Mesodermal cell (in vitro differentiated cells): ENCODE results near the gene USF2.

Experiments
- H3K27ac ChIP-seq: 2 replicates; pipeline ENCODE4 v1.7.0; 2013; ENCODE audit warnings: mild to moderate bottlenecking, low read depth, low read length, moderate library complexity; ENCODE audit not compliant: severe bottlenecking
- H3K36me3 ChIP-seq: 2 replicates; pipeline ENCODE4 v1.7.1; 2013; ENCODE audit warnings: mild to moderate bottlenecking, low read length, moderate library complexity; ENCODE audit not compliant: control insufficient read depth, insufficient read depth
- H3K4me1 ChIP-seq: one replicate; pipeline ENCODE4 v1.7.1; 2013; ENCODE audit warnings: mild to moderate bottlenecking, low read length; ENCODE audit not compliant: insufficient read depth, control insufficient read depth, poor library complexity, severe bottlenecking
- H3K4me3 ChIP-seq: 2 replicates; pipeline ENCODE4 v1.7.0; 2013; ENCODE audit warnings: low read length, control low read depth, mild to moderate bottlenecking; ENCODE audit not compliant: insufficient read depth, poor library complexity, severe bottlenecking; ENCODE audit errors: extremely low read depth
- H3K9me3 ChIP-seq: 2 replicates; pipeline ENCODE4 v1.7.1; 2013; ENCODE audit warnings: mild to moderate bottlenecking, low read length, moderate library complexity; ENCODE audit not compliant: control insufficient read depth
- WGBS, 2 experiments: methylation state at CpG; one replicate each; pipeline ENCODE4 v1.1.5; 2013; ENCODE audit warnings: missing lambda C conversion rate in 2 of 2; ENCODE audit not compliant: insufficient coverage in 2 of 2; 5-methylcytosine and 5-hydroxymethylcytosine counted together

Gene USF2

GRCh38 chr19:35288906-35289305 lies 20.1 kb downstream of the USF2 start:
- 71 to 94% methylated on average over 4 of the region's 5 CpGs for WGBS, 2 experiments
- no peaks in the 10 kb centered on the region for H3K36me3 ChIP-seq

DNA sequence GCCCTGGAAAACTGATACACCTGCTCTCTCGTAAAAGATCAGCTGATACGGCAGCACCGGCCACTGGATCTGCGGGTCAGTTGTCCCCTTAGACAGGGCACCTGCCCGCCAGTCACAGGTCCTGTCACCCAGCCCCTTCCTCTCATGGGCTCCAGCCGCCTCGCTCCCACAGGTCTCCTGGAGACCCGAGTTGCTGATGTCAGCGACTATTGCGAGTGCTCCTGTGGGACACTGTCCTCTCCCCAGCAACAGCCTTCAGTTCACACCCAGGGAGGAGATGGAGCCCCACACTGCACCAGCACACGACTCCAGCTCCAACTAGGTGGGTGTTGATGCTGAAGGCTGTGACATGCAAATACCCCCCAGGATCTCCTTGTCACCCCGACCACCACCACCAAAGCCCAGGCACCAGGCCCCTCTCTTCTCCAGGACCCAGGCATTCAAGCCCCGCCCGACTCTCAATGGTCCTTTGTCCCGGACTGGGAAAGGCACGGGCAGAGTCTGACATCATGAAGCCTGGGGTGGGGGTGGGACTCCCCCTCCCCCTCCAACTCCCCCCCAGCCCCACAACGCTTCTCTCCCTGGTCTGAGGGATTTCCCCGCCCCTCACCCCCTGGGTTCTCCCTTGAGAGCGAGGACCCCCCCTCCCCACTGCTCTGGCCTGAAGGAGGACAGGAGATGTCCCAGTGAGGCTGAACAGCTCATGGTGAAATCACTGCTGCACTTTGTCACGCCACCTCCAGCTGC lies 21.8 kb downstream of the USF2 start:
- H3K4me1 ChIP-seq: peaks cover 5% of the 10 kb centered on the region
- 86 to 89% methylated on average over 9 to 12 of the region's 20 CpGs for WGBS, 2 experiments
- no peak overlapping the region for H3K27ac ChIP-seq
- H3K9me3 ChIP-seq: no peaks in the 10 kb centered on the region
- H3K36me3 ChIP-seq: no peaks in the 10 kb centered on the region
- no peak overlapping the region for H3K4me3 ChIP-seq

More at GRCh38 chr19:35288906-35289305, 20.1 kb downstream of the USF2 start:
- no peak overlapping the region for H3K27ac ChIP-seq
- no peak overlapping the region for H3K4me3 ChIP-seq
- H3K4me1 ChIP-seq: no peaks in the 10 kb centered on the region
- H3K9me3 ChIP-seq: no peaks in the 10 kb centered on the region

DNA sequence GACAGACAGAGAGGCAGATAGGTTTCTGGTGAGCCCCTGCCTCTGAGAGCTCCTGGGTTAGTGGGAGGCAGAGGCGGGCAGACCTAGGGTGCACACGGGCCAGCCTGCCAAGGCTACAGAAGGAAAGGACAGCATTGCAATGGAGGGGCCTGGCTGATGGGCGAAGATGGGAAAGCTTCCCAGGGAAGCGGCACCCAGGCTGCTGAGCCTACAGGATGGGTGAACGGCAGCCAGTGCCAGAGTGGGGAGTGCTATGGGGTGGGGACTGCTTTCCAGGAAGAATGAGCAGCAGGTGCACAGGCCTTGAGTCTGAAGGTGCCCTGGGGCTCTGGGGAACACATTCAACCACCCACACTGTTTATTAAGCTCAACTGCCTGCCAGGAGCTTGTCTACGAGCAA lies 22.5 kb downstream of the USF2 start:
- Histone ChIP-seq H3K27ac (no peak overlapping the region), H3K9me3 (no peaks in the 10 kb centered on the region), H3K4me1 (peaks cover 5% of the 10 kb centered on the region), H3K4me3 (no peak overlapping the region), H3K36me3 (no peaks in the 10 kb centered on the region)
- 79 to 93% methylated on average over 5 of the region's 6 CpGs for WGBS, 2 experiments

DNA sequence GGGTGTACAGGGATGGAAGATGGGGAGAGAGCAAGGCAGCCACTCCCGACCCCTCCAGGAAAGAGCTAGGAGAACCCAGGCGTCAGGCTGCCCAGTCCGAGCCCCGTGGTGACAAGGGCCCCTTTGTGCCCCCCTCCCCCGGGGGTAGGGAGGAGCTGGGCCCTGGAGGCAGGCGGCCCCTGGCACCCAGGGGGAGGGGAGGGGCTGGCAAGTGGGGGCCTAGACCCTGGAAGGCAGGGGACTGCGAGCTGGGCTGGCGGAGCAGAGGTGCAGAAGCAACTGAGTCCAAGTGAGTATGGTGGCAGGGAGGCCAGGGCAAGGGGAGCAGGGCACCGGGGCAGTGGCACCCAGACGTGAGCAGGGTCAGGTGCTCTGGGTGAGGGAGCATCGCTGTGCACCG lies 23.2 kb downstream of the USF2 start, which contains the start of gene MAG:
MAG (plus strand) TSS at position 246 of the 400 bp plus-strand sequence. CDS start 3,248 bp downstream, outside the sequence.
- 80% methylated on average over 7 to 12 of the region's 12 CpGs for WGBS, 2 experiments
- Histone ChIP-seq H3K9me3 (no peaks in the 10 kb centered on the region), H3K4me1 (peaks cover 5% of the 10 kb centered on the region), H3K36me3 (no peaks in the 10 kb centered on the region), H3K4me3 (no peak within 1 kb of the TSS), H3K27ac (no peak within 1 kb of the TSS)

DNA sequence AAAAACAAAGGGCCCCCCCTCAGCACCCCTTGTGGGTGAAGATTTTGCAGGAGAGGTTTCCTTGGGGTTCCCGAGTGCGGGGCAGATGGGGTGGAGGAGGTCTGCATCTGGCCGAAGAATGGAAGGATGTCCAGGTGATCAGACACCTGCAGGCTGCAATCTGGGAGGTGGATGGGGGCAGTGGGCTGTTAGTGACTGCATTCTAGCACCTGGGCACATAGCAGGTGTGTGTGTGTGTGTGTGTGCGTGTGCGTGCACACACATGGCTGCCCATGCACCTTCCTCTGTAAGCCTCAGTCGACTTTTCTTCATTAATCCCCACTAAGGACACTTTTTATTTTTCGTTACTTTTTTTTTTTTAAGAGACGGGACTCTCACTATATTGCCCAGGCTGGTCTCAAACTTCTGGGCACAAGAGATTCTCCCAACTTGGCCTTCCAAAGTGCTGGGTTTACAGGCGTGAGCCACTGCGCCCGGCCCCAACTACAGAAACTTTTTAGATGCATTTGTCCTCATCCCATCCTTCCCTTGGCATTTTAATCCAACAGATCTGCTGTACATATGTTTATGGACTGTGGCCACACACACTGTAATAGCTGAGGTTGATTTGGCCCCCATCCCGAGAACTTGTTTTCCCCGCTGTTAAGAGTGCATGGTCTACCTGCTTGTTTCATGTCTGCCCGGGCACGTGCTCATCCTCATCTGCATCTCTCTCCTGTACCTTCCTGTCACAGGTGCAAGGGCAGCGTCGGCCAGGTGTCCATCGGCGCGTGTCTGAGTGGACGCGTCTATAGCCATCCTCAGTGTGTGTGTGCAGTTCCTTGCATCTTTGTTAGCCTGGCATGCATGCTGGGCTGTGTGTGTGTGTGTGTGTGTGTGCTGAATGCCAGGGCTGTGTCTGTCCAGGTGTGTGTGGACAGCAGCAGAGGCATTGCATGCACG lies 23.9 kb downstream of the USF2 start:
- no peak overlapping the region for H3K4me3 ChIP-seq
- no peaks in the 10 kb centered on the region for H3K9me3 ChIP-seq
- no peak overlapping the region for H3K27ac ChIP-seq
- peaks cover 5% of the 10 kb centered on the region for H3K4me1 ChIP-seq
- 79 to 88% methylated on average over 13 to 18 of the region's 23 CpGs for WGBS, 2 experiments
- no peaks in the 10 kb centered on the region for H3K36me3 ChIP-seq

DNA sequence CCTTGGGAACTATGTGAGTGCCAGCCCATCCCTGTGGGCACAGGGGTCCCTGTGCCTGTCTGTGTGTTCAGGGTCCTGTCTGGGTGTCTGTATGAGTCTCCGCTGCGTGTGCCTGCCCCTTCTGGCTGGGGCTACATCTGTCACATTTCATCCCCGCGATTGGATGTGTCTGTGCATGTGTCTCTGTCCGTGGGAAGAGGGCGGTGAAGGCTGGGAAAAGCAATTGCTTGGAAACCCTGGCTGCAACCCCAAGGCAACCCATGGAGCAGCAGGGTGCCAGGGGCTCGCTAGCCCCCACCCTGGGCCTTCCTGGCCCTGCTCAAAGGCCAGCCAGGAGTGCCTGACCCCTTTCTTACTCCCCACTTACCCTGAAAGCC lies 24.6 kb downstream of the USF2 start:
- 70 to 83% methylated on average over 7 of the region's 7 CpGs for WGBS, 2 experiments
- no peak overlapping the region for H3K4me3 ChIP-seq
- H3K4me1 ChIP-seq: peaks cover 5% of the 10 kb centered on the region
- no peaks in the 10 kb centered on the region for H3K36me3 ChIP-seq
- no peak overlapping the region for H3K27ac ChIP-seq
- no peaks in the 10 kb centered on the region for H3K9me3 ChIP-seq

DNA sequence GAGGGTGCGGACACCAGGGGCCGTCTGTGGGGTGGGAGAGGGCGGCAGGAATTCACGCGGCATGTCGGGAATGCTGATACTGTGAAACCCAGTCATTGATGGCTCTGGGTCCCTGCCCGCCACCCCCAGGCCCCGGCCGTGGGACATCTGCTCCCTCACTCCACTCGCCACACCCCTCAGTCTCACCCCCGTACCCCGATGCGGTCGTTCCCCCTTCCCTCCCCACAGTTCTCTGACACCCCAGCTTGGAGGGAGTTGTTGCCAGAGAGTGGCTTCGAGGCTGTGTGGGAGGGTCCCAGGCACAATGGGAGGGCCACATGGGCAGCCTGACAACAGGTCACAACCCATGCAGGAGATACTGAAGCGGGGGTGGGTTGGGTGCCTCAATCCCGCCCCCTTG lies 25.0 kb downstream of the USF2 start:
- Histone ChIP-seq H3K4me1 (peaks cover 5% of the 10 kb centered on the region), H3K27ac (no peak overlapping the region), H3K36me3 (no peaks in the 10 kb centered on the region), H3K4me3 (no peak overlapping the region), H3K9me3 (no peaks in the 10 kb centered on the region)
- WGBS, 2 experiments: 57 to 73% methylated on average over 7 to 9 of the region's 17 CpGs

DNA sequence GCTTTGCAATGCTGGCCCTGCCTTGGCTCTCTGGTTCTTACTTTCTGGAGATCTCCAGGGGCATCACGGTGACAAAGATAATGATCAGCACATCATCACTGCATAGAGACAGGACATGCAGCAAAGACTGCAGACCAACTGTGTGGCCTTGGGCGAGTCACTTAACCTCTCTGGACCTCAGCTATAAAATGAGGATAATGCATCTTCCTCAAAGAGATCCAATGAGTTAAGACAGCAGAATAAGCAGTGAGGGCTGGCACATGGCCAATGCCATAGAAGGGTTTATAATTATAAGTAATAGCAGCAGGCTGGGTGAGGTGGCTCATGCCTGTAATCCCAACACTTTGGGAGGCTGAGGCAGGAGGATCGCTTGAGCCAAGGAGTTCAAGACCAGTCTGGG lies 25.6 kb downstream of the USF2 start:
- H3K4me1 ChIP-seq: peaks cover 5% of the 10 kb centered on the region
- H3K4me3 ChIP-seq: no peak overlapping the region
- no peaks in the 10 kb centered on the region for H3K9me3 ChIP-seq
- no peaks in the 10 kb centered on the region for H3K36me3 ChIP-seq
- WGBS, 2 experiments: 80 to 86% methylated on average over 2 of the region's 3 CpGs
- no peak overlapping the region for H3K27ac ChIP-seq

DNA sequence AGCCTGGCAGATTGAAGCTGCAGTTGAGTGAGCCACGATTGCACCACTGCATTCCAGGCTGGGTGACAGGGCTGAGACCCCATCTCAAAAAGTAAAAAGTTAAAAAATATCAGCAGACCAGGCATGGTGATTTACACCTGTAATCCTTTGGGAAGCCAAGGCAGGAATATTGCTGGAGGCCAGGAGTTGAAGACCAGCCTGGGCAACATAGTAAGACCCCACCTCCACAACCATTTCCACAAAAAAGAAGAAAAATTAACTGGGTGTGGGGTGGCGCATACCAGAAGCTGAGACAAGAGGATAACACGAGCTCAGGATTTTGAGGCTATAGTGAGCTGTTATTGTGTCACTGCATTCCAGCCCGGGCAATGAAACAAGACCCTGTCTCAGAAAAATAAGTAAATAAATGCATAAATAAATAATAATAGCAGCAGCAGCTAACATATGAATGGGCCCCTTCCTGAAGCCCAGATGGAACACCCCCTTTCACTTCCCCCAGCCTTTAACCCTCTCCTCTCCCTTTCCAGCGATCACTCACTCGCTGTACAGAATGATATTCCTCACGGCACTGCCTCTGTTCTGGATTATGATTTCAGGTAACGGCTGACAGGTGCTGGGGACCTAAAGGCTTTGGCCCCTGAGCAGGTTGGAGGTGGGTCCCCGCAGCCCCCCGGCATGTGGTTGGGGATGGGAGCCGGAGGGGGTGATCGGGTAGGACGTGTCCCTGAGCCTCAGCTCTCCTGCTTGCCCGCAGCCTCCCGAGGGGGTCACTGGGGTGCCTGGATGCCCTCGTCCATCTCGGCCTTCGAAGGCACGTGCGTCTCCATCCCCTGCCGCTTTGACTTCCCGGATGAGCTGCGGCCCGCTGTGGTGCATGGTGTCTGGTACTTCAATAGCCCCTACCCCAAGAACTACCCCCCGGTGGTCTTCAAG lies 26.4 kb downstream of the USF2 start:
- Histone ChIP-seq H3K4me3 (no peak overlapping the region), H3K27ac (no peak overlapping the region), H3K36me3 (no peaks in the 10 kb centered on the region), H3K9me3 (no peaks in the 10 kb centered on the region), H3K4me1 (peaks cover 5% of the 10 kb centered on the region)
- 81 to 87% methylated on average over 13 to 20 of the region's 25 CpGs for WGBS, 2 experiments

GRCh38 chr19:35295792-35296462 lies 27.2 kb downstream of the USF2 start:
- 65 to 72% methylated on average over 23 to 24 of the region's 24 CpGs for WGBS, 2 experiments

More at GRCh38 chr19:35295792-35296462, 27.2 kb downstream of the USF2 start:
- no peaks in the 10 kb centered on the region for H3K36me3 ChIP-seq
- no peaks in the 10 kb centered on the region for H3K9me3 ChIP-seq
- H3K4me1 ChIP-seq: peaks cover 5% of the 10 kb centered on the region
- no peak overlapping the region for H3K4me3 ChIP-seq
- H3K27ac ChIP-seq: no peak overlapping the region
